ENCODE results near the gene RALGAPA1. TPM values are rescaled to one million over a fixed set of nuclear protein-coding genes. Genes with fewer than 3 reads are reported as not detected.

Gene RALGAPA1
- total RNA-seq, 2 experiments from 2014 or later, result 27.6 to 36.5 TPM

DNA sequence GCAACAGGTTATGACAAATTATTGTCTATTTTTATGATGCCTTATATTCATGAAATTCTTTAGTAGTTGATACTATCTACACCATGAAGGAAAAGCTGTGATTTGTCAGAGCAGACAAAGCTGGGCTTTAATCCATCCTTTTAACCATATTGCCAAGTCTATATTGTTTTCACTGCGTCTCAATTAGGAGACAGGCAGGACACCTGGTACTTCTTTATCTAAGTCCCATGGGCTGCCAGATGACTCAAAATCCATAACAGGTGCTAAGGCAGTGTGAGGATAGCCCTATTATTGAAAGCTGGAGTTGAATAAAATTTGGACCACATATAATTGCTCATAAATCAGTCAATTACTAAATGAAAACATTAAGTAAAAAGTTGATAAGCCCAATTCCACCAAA, 252.5 kb downstream of the RALGAPA1 start:
- Histone ChIP-seq H3K9me3 (ENCODE audit: low read length) (no peaks in the 10 kb centered on the region), H4K20me1 (ENCODE audit: insufficient read depth, low read length) (no peaks in the 10 kb centered on the region), H3K4me1 (ENCODE audit: insufficient read depth, low read length, poor library complexity, severe bottlenecking) (no peaks in the 10 kb centered on the region), H3K4me3 (ENCODE audit: low read depth, low read length, poor library complexity, severe bottlenecking) (no peak overlapping the region), H3K4me2 (ENCODE audit: low read length) (no peak overlapping the region), H3K36me3 (ENCODE audit: insufficient read depth, low read length) (no peaks in the 10 kb centered on the region), H3K79me2 (ENCODE audit: insufficient read depth, low read depth, low read length) (no peaks in the 10 kb centered on the region), H3K27ac (ENCODE audit: low read depth, low read length, poor library complexity, severe bottlenecking) (no peak overlapping the region), H3K9me2 (ENCODE audit: insufficient read depth, low read length) (no peaks in the 10 kb centered on the region), H2AFZ (ENCODE audit: low read length) (no peak overlapping the region)
- POLR2A ChIA-PET, result no interaction called here
- TF ChIP-seq, protein P1, sequence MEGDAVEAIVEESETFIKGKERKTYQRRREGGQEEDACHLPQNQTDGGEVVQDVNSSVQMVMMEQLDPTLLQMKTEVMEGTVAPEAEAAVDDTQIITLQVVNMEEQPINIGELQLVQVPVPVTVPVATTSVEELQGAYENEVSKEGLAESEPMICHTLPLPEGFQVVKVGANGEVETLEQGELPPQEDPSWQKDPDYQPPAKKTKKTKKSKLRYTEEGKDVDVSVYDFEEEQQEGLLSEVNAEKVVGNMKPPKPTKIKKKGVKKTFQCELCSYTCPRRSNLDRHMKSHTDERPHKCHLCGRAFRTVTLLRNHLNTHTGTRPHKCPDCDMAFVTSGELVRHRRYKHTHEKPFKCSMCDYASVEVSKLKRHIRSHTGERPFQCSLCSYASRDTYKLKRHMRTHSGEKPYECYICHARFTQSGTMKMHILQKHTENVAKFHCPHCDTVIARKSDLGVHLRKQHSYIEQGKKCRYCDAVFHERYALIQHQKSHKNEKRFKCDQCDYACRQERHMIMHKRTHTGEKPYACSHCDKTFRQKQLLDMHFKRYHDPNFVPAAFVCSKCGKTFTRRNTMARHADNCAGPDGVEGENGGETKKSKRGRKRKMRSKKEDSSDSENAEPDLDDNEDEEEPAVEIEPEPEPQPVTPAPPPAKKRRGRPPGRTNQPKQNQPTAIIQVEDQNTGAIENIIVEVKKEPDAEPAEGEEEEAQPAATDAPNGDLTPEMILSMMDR (conservative IDR thresholded peaks at IDR 0.05; ENCODE audit: low read length), result no peak
- TF ChIP-seq EZH2phosphoT487 (IDR thresholded peaks at IDR 0.05; ENCODE audit: borderline replicate concordance, low read depth, low read length), result no peak
- no TSS peak for BruUV-seq (replicated peaks)
- intact Hi-C loops (cut with micrococcal nuclease; ENCODE audit: unreplicated experiment), result no loop called here
- CTCF ChIA-PET (ENCODE audit: unreplicated experiment), result no interaction called here
- DNase-seq (ENCODE audit: low spot score), result no peak

- Histone ChIP-seq H4K20me1 (ENCODE audit: insufficient read depth, low read length) (no peaks in the 10 kb centered on the region), H3K9me2 (ENCODE audit: insufficient read depth, low read length) (no peaks in the 10 kb centered on the region), H3K27ac (ENCODE audit: low read depth, low read length, poor library complexity, severe bottlenecking) (no peak overlapping the region), H3K4me3 (ENCODE audit: low read depth, low read length, poor library complexity, severe bottlenecking) (no peak overlapping the region), H3K4me2 (ENCODE audit: low read length) (no peak overlapping the region), H2AFZ (ENCODE audit: low read length) (no peak overlapping the region), H3K36me3 (ENCODE audit: insufficient read depth, low read length) (no peaks in the 10 kb centered on the region), H3K79me2 (ENCODE audit: insufficient read depth, low read depth, low read length) (no peaks in the 10 kb centered on the region), H3K9me3 (ENCODE audit: low read length) (no peaks in the 10 kb centered on the region), H3K4me1 (ENCODE audit: insufficient read depth, low read length, poor library complexity, severe bottlenecking) (no peaks in the 10 kb centered on the region)
- intact Hi-C loops (cut with micrococcal nuclease; ENCODE audit: unreplicated experiment), result no loop called here
- POLR2A ChIA-PET, result no interaction called here
- CTCF ChIA-PET (ENCODE audit: unreplicated experiment), result no interaction called here
- BruUV-seq (replicated peaks), result no TSS peak
- TF ChIP-seq, protein P1 (conservative IDR thresholded peaks at IDR 0.05; ENCODE audit: low read length), result no peak
- no peak for TF ChIP-seq EZH2phosphoT487 (IDR thresholded peaks at IDR 0.05; ENCODE audit: borderline replicate concordance, low read depth, low read length)
- no peak for DNase-seq (ENCODE audit: low spot score)
Observed at GRCh38 chr14:35553808-35554207, 255.3 kb downstream of the RALGAPA1 start.

GRCh38 chr14:35551081-35551480, 258.0 kb downstream of the RALGAPA1 start:
- no TSS peak for BruUV-seq (replicated peaks)
- H3K4me2 ChIP-seq (ENCODE audit: low read length), result no peak overlapping the region
- no peaks in the 10 kb centered on the region for H3K9me3 ChIP-seq (ENCODE audit: low read length)
- ChIA-PET CTCF (ENCODE audit: unreplicated experiment) (no interaction called here), POLR2A (interaction anchor here (0.8 kb wide), 1 partner anchor 8 kb away, joined by 3 read pairs; no protein-coding TSS in a partner anchor)
- no peak for TF ChIP-seq EZH2phosphoT487 (IDR thresholded peaks at IDR 0.05; ENCODE audit: borderline replicate concordance, low read depth, low read length)
- TF ChIP-seq, protein P1 (conservative IDR thresholded peaks at IDR 0.05; ENCODE audit: low read length), result no peak
- no peaks in the 10 kb centered on the region for H3K36me3 ChIP-seq (ENCODE audit: insufficient read depth, low read length)
- H4K20me1 ChIP-seq (ENCODE audit: insufficient read depth, low read length), result no peaks in the 10 kb centered on the region
- H3K79me2 ChIP-seq (ENCODE audit: insufficient read depth, low read depth, low read length), result no peaks in the 10 kb centered on the region
- no peak overlapping the region for H3K27ac ChIP-seq (ENCODE audit: low read depth, low read length, poor library complexity, severe bottlenecking)
- no peaks in the 10 kb centered on the region for H3K4me1 ChIP-seq (ENCODE audit: insufficient read depth, low read length, poor library complexity, severe bottlenecking)
- no peaks in the 10 kb centered on the region for H3K9me2 ChIP-seq (ENCODE audit: insufficient read depth, low read length)
- intact Hi-C loops (cut with micrococcal nuclease; ENCODE audit: unreplicated experiment), result no loop called here
- DNase-seq (ENCODE audit: low spot score), result no peak
- no peak overlapping the region for H3K4me3 ChIP-seq (ENCODE audit: low read depth, low read length, poor library complexity, severe bottlenecking)
- H2AFZ ChIP-seq (ENCODE audit: low read length), result no peak overlapping the region
